Measurements from ENCODE around the gene MCM3AP. TPM values are rescaled to one million over a fixed set of nuclear protein-coding genes. Genes with fewer than 3 reads are reported as not detected.

The MCM3AP gene
- total RNA-seq, 2 experiments from 2014 or later: 71.1 to 106 TPM

Other genes starting within 250 kb of the MCM3AP start
- gene COL6A2, start 187.5 kb downstream of the MCM3AP start, total RNA-seq: 1 to 10 TPM; 3.3 to 3.4 TPM
- under 1 TPM; 0.16 to 0.23 TPM for gene FTCD, start 130.0 kb downstream of the MCM3AP start, total RNA-seq
- gene SPATC1L, start 101.2 kb downstream of the MCM3AP start, total RNA-seq: 10 to 100 TPM in 1 of 2 experiments, 1 to 10 TPM in 1; 8.1 to 13.0 TPM
- gene LSS, start 56.8 kb downstream of the MCM3AP start, total RNA-seq: 10 to 100 TPM; 14.1 to 21.3 TPM
- gene YBEY, start 731 bp upstream of the MCM3AP start, total RNA-seq: 10 to 100 TPM; 16.9 to 20.6 TPM
- gene C21orf58, start 38.3 kb upstream of the MCM3AP start, total RNA-seq: 10 to 100 TPM; 27.4 to 33.0 TPM
- 10 to 100 TPM; 46.5 to 47.7 TPM for gene PCNT, start 38.5 kb upstream of the MCM3AP start, total RNA-seq
- gene DIP2A, start 173.3 kb upstream of the MCM3AP start, total RNA-seq: 10 to 100 TPM; 25.2 to 27.7 TPM